HCEC 1CT (cell line): ENCODE data around the gene SNRPD2.
"Not testable (repeated sequence)": the region's sequence is repeated elsewhere in the genome, so short reads cannot be mapped to it uniquely, and the experiment has no call there.

ENCODE experiments used
- DNase-seq: peaks from one replicate; pipeline ENCODE4 v3.0.0-alpha.2; 2017

Gene SNRPD2

GRCh38 chr19:45691516-45692186 is at the start of gene SNRPD2:
SNRPD2 (minus strand) TSS chr19:45691953; CDS start chr19:45691888, 65 bp downstream.
- DNase-seq = peak; percentile 91

GRCh38 chr19:45739498-45740439 is 48.0 kb upstream of the SNRPD2 start:
- DNase-seq = no peak

- no peak for DNase-seq
Observed at GRCh38 chr19:45733160-45733810, 41.5 kb upstream of the SNRPD2 start, which contains the start of gene MEIOSIN. MEIOSIN (plus strand) TSS chr19:45733439; CDS start chr19:45735377, 1,938 bp downstream.

- peak; percentile 99 for DNase-seq
Observed at GRCh38 chr19:45730368-45731288, 38.9 kb upstream of the SNRPD2 start, which contains the start of gene FBXO46. FBXO46 (minus strand) TSS chr19:45730896; CDS start chr19:45713495, 17,401 bp downstream.

GRCh38 chr19:45729800-45730290 is 38.1 kb upstream of the SNRPD2 start:
- no peak for DNase-seq

GRCh38 chr19:45728683-45729082 is 36.9 kb upstream of the SNRPD2 start:
- not testable (repeated sequence) for DNase-seq

GRCh38 chr19:45720065-45720464 is 28.3 kb upstream of the SNRPD2 start:
- DNase-seq = not testable (repeated sequence)

- peak; percentile 10 for DNase-seq
Observed at GRCh38 chr19:45717983-45718650, 26.4 kb upstream of the SNRPD2 start.

- DNase-seq = peak; percentile 100
Observed at GRCh38 chr19:45717131-45717982, 25.6 kb upstream of the SNRPD2 start.

- peak; percentile 9 for DNase-seq
Observed at GRCh38 chr19:45716359-45717130, 24.8 kb upstream of the SNRPD2 start.

GRCh38 chr19:45715139-45715538 is 23.4 kb upstream of the SNRPD2 start:
- DNase-seq = no peak

GRCh38 chr19:45713141-45713540 is 21.4 kb upstream of the SNRPD2 start:
- DNase-seq = no peak

- no peak for DNase-seq
Observed at GRCh38 chr19:45712699-45713067, 20.9 kb upstream of the SNRPD2 start.

GRCh38 chr19:45711851-45712698 is 20.3 kb upstream of the SNRPD2 start:
- no peak for DNase-seq

- DNase-seq = no peak
Observed at GRCh38 chr19:45710356-45711130, 18.8 kb upstream of the SNRPD2 start.

GRCh38 chr19:45705710-45706415 is 14.1 kb upstream of the SNRPD2 start:
- no peak for DNase-seq

GRCh38 chr19:45705115-45705514 is 13.4 kb upstream of the SNRPD2 start:
- no peak for DNase-seq
